SH-SY5Y (cell line): Measurements from ENCODE around the gene CTBS.

Source experiments
- GATA2 ChIP-seq: IDR thresholded peaks from 2 replicates; pipeline ENCODE4 v1.6.1; 2011; ENCODE audit warnings: mild to moderate bottlenecking, low read depth, low read length
- GATA3 ChIP-seq: IDR thresholded peaks from 2 replicates; pipeline ENCODE4 v1.6.1; 2011; ENCODE audit warnings: low read depth, mild to moderate bottlenecking, low read length, moderate library complexity

Gene CTBS

GRCh38 chr1:84504580-84505492, 69.4 kb downstream of the CTBS start:
- TF ChIP-seq GATA2 (no peak), GATA3 (no peak)

- TF ChIP-seq GATA2 (no peak), GATA3 (no peak)
Observed at GRCh38 chr1:84502927-84503326, 71.3 kb downstream of the CTBS start.
